ENCODE results near the gene FFAR2.

FFAR2 gene

DNA sequence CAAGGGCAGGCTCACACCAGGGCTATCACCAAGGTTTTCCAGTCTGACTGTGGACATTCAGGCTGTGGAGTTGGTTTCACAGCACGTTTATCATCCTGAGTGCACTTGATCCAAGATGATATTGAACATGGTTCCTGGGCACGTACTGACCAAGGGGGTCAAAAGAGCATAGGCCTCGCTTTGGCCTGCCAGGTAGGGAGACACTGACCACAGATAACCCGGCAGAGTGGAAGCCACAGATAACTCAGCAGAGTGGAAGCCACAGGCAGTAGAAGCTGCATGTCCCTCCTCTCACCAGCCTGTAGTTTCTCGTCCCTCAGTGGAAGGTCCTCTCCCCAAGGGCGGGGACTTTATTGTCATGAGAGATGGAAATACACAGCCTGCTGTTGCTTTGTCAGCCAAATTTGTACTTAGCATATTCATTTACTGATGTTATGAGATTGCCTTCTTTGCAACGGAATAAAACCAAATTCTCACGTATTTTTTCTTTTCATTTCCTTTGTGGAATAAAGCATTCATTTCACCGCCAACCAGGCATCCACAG is 51.0 kb downstream of the FFAR2 start:
- Histone ChIP-seq H3K4me1 (ENCODE audit: control insufficient read depth, insufficient read depth, low read length) (peaks cover 2% of the 10 kb centered on the region; the same call in 1 of the 2 replicates), H3K27me3 (ENCODE audit: control insufficient read depth, insufficient read depth, low read length) (no peaks in the 10 kb centered on the region), H3K36me3 (ENCODE audit: control insufficient read depth, insufficient read depth, low read length) (peaks cover 33% of the 10 kb centered on the region), H3K9me3 (ENCODE audit: control insufficient read depth, insufficient read depth, low read length) (no peaks in the 10 kb centered on the region), H3K4me3 (ENCODE audit: low read length) (no peak overlapping the region), H3K27ac (ENCODE audit: low read length) (no peak overlapping the region)
- WGBS (ENCODE audit: insufficient coverage, insufficient read length) = no CpG with 5 or more reads among the region's 9 CpGs
- no peak for DNase-seq (ENCODE audit: low read depth, low spot score)

- Histone ChIP-seq H3K4me3 (ENCODE audit: low read length) (no peak overlapping the region), H3K36me3 (ENCODE audit: control insufficient read depth, insufficient read depth, low read length) (peaks cover 40% of the 10 kb centered on the region), H3K4me1 (ENCODE audit: control insufficient read depth, insufficient read depth, low read length) (no peaks in the 10 kb centered on the region), H3K27ac (ENCODE audit: low read length) (no peak overlapping the region), H3K9me3 (ENCODE audit: control insufficient read depth, insufficient read depth, low read length) (no peaks in the 10 kb centered on the region), H3K27me3 (ENCODE audit: control insufficient read depth, insufficient read depth, low read length) (no peaks in the 10 kb centered on the region)
- DNase-seq (ENCODE audit: low read depth, low spot score) = no peak
- WGBS (ENCODE audit: insufficient coverage, insufficient read length) = no CpG with 5 or more reads among the region's 10 CpGs
Measured at GRCh38 chr19:35500611-35501010, 52.6 kb downstream of the FFAR2 start.
